IPS DF 4.7 (cell line): ENCODE results near the gene LOX.
"Not testable (repeated sequence)": the region's sequence is repeated elsewhere in the genome, so short reads cannot be mapped to it uniquely, and the experiment has no call there.

Source experiments
- DNase-seq: peaks from one replicate; pipeline ENCODE4 v3.0.0-alpha.2; 2013; ENCODE audit warnings: low spot score; ENCODE audit errors: extremely low read depth

Gene LOX

DNA sequence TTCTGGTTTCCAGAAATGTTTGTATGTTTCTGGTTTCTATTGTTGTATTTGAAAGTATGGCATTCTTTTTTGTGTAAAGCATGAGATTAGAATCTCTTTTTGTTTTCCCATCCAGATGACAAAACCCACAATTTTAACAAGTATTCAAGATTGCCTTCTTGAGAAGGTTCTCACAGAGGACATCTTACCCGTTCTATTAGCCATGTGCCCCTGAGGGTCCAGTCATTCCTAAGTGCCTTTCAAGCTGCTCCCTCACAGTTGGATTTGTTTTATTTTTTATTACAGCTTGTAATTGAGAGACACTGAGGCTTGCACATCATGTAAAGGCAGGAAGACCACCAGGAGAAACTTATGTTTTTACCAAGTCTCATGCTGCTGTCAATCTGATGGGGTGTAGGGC lies 19.3 kb upstream of the LOX start:
- DNase-seq: no peak

DNA sequence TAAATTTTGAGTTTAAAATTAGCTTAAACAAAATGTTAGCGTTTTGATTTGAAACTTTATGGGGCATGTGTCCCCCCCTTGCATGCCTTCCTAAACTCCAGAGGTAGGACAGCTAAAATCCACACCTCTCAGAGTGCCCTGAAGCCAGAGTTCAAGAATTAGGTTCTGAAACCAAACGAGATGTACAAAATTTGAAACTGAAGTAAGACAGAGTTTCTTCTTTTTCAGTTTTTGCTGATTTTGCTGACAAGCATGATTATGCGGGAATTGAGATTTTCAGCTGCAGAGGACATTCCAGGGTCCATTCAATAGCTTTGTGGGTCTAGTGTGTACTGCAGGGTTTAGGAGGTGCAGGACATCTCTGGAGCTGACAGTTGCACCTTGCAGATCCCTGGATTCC lies 17.1 kb upstream of the LOX start:
- DNase-seq: no peak

DNA sequence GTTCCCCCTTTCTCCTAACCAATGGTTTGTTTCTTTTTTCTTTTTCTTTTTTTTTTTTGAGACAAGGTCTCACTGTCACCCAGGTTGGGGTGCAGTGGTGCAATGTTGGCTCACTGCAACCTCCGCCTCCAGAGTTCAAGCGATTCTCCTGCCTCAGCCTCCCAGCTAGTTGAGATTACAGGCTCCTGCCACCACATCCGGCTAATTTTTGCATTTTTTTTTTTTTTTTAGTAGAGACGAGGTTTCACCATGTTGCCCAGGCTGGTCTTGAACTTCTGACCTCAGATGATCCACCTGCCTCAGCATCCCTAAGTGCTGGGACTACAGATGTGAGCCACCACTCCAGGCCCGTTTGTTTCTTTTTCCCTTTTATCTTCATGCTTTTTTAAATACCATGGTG lies 16.2 kb upstream of the LOX start:
- DNase-seq: not testable (repeated sequence)

DNA sequence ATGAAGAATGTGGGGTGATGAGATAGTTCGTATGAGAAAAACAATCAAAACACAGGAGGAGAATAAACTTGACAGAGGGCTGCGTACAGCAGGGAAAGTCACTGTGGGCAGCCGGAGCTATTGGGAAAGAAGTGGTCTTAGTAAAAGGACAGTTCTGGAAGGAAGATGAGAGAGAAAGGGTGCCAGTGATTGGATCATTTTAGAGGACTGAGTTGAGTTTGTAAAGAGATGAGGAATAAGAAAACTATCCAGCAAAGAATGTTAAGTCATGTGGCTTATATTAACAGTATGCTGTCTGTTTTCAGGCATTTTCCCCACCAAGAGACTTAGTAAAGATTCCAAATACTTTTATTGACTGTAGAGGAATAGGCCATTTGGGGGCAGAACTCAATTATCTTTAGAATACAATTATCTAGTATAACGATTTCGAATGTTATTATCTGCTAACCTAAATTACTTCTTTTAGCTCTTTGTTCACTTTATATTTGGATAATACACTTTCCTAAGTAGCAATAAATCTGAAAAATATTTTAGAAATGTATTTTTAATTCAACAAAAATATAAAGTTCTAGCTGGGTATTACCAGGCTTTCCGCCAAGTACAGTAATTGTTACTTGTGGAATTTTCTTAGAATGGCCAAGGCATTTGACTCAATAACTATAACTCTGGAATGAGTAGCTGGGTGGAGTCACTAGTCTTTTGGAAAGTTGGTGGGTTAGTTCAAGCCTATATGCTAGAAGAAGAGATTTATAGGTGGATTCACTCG lies 15.5 kb upstream of the LOX start:
- DNase-seq: no peak

GRCh38 chr5:122091936-122092600 lies 14.0 kb upstream of the LOX start:
- no peak for DNase-seq

- DNase-seq: no peak
These were observed 11.3 kb upstream of the LOX start for GRCh38 chr5:122089096-122090013.

- no peak for DNase-seq
These were observed 7.0 kb upstream of the LOX start for GRCh38 chr5:122085041-122085440.

DNA sequence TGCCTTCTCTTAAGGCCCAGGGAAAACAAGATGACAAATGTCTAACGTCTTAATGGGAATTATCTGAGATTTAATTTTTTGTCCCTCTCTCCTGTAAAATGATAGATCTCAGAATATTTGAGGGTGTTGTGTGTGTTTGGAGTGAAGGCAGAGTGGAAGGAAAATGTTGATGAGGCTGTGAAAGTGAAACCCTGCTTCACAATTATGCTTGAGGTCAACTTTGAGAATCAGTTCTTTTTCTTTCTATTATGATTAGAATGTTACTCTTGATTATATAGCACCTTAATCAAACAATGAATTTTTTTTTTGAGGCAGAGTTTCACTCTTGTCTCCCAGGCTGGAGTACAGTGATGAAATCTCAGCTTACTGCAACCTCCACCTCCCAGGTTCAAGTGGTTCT lies 5.5 kb upstream of the LOX start:
- no peak for DNase-seq

- DNase-seq: no peak
These were observed 3.5 kb upstream of the LOX start for GRCh38 chr5:122081541-122081940.

DNA sequence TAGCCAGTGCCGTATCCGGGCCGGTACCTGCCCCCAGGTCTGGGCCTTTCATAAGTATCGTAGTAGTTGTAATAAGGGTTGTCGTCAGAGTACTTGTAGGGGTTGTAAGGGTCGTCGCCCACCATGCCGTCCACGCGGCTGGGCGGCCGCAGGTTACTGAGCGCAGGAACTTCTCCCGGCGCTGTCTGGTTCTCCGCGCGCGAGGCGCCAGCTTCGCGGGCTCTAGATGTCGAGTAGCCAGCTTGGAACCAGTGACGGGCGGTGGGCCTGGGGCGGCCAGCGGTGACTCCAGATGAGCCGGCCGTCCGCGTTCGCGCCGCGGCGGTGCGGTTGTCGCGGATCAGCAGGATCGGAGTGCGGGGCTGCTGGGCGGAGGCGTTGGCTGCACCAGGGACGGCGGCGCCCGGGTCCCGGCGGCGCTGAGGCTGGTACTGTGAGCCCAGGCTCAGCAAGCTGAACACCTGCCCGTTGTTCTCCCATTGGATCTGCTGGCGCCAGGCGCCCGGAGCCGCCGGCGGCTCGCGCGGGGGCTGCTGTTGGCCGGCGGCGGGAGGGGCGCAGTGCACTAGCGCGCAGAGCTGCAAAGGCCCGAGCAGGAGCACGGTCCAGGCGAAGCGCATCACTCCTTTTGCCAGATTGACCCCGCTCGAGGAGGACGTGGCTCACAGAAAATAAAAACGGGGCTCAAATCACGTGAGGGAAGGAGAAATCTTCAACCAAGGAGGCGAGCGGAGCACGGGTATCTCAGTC lies 518 bp downstream of the LOX start:
- no peak for DNase-seq

GRCh38 chr5:122076669-122077365 lies 1.2 kb downstream of the LOX start:
- DNase-seq: no peak

DNA sequence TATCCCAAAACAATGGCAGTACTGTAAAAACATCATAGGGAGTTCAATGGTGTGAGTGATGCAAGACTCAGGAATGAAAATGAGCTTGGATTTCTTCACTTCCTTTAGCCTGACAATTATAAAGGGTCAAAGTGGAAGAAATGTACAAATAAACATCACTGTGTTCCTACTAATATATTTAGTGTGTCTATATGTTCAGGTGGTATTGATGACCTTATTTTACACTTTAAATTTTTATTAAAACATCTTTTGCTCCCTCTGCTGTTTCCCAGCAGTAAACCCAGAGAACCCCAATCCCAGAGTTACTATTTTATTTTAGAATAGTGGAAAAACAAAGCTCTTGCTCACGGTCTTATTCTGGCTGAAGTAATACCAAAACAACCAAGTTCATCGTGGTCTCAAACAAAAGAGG lies 2.0 kb downstream of the LOX start:
- DNase-seq: no peak

DNA sequence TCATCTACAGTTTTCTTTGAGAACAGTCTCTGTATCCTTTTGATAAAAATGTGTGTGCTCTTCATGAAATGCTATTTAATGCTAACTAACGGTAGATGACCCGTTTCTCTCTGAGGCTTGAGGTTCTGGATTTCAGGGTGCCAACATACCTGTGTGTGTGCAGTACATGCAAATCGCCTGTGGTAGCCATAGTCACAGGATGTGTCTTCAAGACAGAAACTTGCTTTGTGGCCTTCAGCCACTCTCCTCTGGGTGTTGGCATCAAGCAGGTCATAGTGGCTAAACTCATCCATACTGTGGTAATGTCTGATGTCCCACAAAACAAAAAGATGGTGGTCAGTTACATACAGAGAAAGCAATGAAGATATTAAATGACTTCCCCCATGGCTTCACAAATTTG lies 4.2 kb downstream of the LOX start:
- no peak for DNase-seq

DNA sequence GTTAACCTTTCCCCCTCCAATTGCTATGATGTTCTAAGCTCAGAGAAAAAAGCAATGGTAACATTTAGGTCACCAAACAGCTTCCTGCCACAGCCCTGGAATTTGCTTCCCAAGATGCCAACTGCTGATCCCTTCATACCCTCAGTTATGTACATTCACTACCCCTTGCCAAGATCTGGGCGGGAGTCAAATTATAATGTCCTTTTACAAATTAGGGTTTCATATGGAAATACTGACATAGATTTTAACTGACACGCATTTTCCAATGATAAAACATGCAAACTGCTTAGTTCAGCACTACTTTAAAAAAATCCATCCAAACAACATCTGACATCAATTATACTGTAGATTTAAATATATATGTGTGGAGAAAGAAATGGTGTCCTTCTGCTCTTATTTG lies 5.0 kb downstream of the LOX start:
- DNase-seq: no peak

DNA sequence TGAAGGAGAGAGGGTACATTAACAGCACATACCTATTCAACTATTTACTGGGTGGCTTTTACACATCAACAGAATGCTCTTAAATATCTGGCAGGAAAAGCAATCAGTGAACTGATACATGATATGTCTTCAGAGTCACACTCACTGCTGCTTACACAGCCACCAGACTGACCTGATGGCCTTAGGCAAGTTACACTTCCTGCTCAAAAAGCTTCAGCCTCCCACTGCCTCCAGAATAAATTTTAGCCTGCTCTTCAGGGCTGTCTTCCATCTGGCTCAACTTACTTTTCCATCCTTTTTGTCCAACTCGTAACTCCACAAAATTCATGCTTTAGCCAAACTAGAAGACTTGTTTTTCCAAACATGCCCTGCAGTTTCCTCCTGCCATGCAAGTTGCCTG lies 10.7 kb downstream of the LOX start:
- DNase-seq: no peak

GRCh38 chr5:122064992-122065391 lies 13.1 kb downstream of the LOX start:
- DNase-seq: no peak

DNA sequence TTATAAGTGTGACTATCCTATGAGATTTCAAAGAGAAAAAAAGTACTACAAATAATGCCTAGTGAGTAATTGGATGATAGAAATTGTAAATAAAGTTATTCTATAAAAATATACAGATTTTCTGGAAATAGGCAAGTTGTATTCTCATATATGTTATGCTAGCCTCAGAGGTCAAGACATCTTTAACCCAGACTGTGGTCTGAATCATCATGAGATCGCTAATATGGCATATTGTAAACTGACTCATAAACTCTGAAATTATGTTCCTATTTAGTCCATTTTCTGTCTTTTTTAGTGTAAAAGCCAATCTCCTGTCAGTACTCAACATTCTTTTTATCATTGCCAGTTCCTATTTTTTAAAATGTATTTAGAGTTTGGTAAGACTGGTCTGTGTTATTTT lies 14.2 kb downstream of the LOX start:
- no peak for DNase-seq

- no peak for DNase-seq
These were observed 15.9 kb downstream of the LOX start for GRCh38 chr5:122062205-122062604.

- DNase-seq: no peak
These were observed 21.1 kb downstream of the LOX start for GRCh38 chr5:122056913-122057312.

DNA sequence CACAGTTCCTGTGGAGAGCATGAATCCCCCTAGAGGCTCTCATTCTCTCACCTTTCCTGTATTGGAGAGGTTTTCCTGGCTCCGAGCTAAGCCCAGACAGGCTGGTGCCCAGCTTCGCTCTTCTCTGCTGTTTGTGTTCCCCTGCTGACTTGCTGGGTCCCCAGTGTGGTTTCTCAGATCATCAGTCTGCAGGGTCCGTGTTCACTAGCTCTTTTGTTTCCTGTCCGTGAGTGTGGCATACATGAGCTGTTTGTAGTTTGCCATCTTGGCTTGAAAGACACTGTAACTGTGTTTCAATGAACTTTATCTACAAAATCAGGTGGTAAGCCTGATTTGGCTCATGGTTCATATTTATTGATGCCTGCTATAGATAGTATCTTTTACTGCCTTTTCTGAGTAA lies 23.8 kb downstream of the LOX start:
- DNase-seq: no peak
